ENCODE measurements around the gene MDN1. TPM values are rescaled to one million over a fixed set of nuclear protein-coding genes. Genes with fewer than 3 reads are reported as not detected.

MDN1 gene
- total and polyA plus RNA-seq, 2 experiments from 2014 or later: 8.0 to 20.9 TPM

DNA sequence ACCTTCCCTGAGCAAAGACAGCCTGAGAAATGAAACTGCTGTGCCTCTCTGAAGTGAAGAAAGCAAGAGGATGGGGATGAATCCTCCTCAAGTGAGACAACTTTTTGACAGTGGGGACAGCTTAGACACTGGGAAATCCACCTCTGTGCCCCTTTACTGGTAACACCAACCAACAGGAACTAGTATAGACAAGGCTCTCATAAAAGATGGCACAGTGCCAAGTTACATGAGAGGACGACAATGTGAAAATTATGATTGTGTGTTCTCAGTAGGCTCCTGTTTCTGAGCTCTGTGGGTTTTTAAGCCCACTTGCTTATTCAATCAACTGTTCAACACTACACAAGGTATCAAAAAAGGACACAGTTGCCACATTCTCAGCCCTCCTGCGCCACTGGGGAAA, 139.4 kb downstream of the MDN1 start:
- H3K4me3 ChIP-seq: no peak overlapping the region
- DNase-seq (ENCODE audit: low spot score): no peak
- TF ChIP-seq EZH2 (IDR thresholded peaks at IDR 0.05; ENCODE audit: borderline replicate concordance) (no peak), CTCF (IDR thresholded peaks at IDR 0.05; ENCODE audit: poor library complexity) (no peak), EZH2phosphoT487 (IDR thresholded peaks at IDR 0.05; ENCODE audit: low read depth, severe bottlenecking, unreplicated experiment) (no peak)
- no peak overlapping the region for H3K27ac ChIP-seq
- H3K4me2 ChIP-seq: no peak overlapping the region
- H3K27me3 ChIP-seq: no peaks in the 10 kb centered on the region
- no peaks in the 10 kb centered on the region for H4K20me1 ChIP-seq (ENCODE audit: insufficient read depth, poor library complexity, severe bottlenecking)
- no peaks in the 10 kb centered on the region for H3K9me3 ChIP-seq (ENCODE audit: low read depth)
- H2AFZ ChIP-seq: no peak overlapping the region
- peaks cover 3% of the 10 kb centered on the region for H3K36me3 ChIP-seq (replicated peaks; ENCODE audit: insufficient read depth, low read depth)
- 90% methylated on average over 2 of the region's 2 CpGs for WGBS (ENCODE audit: low lambda C conversion rate, missing lambda C conversion rate)
- no peaks in the 10 kb centered on the region for H3K79me2 ChIP-seq
- H3K9me2 ChIP-seq (replicated peaks; ENCODE audit: insufficient read depth): no peaks in the 10 kb centered on the region
- H3K4me1 ChIP-seq (ENCODE audit: insufficient read depth): peaks cover 4% of the 10 kb centered on the region

DNA sequence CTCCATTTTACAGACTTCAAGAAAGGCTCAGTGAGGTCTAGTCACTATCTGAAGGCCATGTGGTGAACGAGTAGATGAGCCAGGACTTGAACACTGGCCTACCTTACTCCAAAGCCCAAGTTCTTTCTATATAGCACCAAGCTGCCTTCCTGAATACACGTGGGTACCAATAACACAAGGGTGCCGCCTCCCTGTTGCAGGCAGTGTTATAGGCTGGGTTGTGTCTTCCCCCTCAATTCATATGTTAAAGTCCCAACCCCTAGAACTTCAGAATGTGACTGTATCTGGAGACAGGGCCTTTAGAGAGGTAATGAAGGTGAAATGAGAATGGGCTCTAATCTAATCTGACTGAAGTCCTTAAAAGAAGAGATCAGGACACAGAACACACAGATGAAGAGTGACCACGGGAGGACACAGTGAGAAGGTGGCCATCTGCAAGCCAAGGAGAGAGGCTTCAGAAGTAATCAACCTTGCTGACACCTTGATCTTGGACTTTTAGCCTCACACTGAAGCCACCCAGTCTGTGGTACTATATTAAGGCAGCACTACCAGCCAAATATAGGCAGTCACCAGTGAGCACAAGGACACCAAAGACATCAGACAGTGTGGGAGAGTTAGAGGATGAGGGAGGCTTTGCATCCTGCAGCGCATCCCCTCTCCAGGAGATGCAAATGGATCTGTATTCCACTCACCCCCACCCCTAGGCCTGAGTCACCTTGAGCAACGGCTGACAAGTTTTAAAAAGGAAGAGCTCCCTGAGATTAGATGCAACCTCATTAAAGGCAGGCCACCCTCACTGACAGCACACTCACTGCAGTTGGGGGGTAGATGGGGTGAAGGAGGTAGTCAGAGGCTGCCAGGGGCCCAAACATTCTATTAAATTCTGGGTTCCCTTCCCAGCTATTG, 140.1 kb downstream of the MDN1 start:
- DNase-seq (ENCODE audit: low spot score): no peak
- no peaks in the 10 kb centered on the region for H3K79me2 ChIP-seq
- no peaks in the 10 kb centered on the region for H4K20me1 ChIP-seq (ENCODE audit: insufficient read depth, poor library complexity, severe bottlenecking)
- TF ChIP-seq CTCF (IDR thresholded peaks at IDR 0.05; ENCODE audit: poor library complexity): no peak
- TF ChIP-seq EZH2 (IDR thresholded peaks at IDR 0.05; ENCODE audit: borderline replicate concordance): no peak
- no peak for TF ChIP-seq EZH2phosphoT487 (IDR thresholded peaks at IDR 0.05; ENCODE audit: low read depth, severe bottlenecking, unreplicated experiment)
- H3K9me3 ChIP-seq (ENCODE audit: low read depth): no peaks in the 10 kb centered on the region
- no peak overlapping the region for H3K27ac ChIP-seq
- no peaks in the 10 kb centered on the region for H3K9me2 ChIP-seq (replicated peaks; ENCODE audit: insufficient read depth)
- peaks cover 4% of the 10 kb centered on the region for H3K4me1 ChIP-seq (ENCODE audit: insufficient read depth)
- no peak overlapping the region for H2AFZ ChIP-seq
- H3K36me3 ChIP-seq (replicated peaks; ENCODE audit: insufficient read depth, low read depth): peaks cover 3% of the 10 kb centered on the region
- no peaks in the 10 kb centered on the region for H3K27me3 ChIP-seq
- H3K4me3 ChIP-seq: no peak overlapping the region
- no peak overlapping the region for H3K4me2 ChIP-seq
- WGBS (ENCODE audit: low lambda C conversion rate, missing lambda C conversion rate): 90% methylated on average over 6 of the region's 6 CpGs

- no peak for TF ChIP-seq CTCF (IDR thresholded peaks at IDR 0.05; ENCODE audit: poor library complexity)
- TF ChIP-seq EZH2phosphoT487 (IDR thresholded peaks at IDR 0.05; ENCODE audit: low read depth, severe bottlenecking, unreplicated experiment): no peak
- no peak for TF ChIP-seq EZH2 (IDR thresholded peaks at IDR 0.05; ENCODE audit: borderline replicate concordance)
- no peaks in the 10 kb centered on the region for H3K9me2 ChIP-seq (replicated peaks; ENCODE audit: insufficient read depth)
- no peaks in the 10 kb centered on the region for H3K79me2 ChIP-seq
- DNase-seq (ENCODE audit: low spot score): no peak
- no peak overlapping the region for H2AFZ ChIP-seq
- no peak overlapping the region for H3K27ac ChIP-seq
- no peak overlapping the region for H3K4me3 ChIP-seq
- H3K4me1 ChIP-seq (ENCODE audit: insufficient read depth): peaks cover 4% of the 10 kb centered on the region
- 86% methylated on average over 3 of the region's 3 CpGs for WGBS (ENCODE audit: low lambda C conversion rate, missing lambda C conversion rate)
- no peaks in the 10 kb centered on the region for H3K9me3 ChIP-seq (ENCODE audit: low read depth)
- H4K20me1 ChIP-seq (ENCODE audit: insufficient read depth, poor library complexity, severe bottlenecking): no peaks in the 10 kb centered on the region
- no peaks in the 10 kb centered on the region for H3K27me3 ChIP-seq
- H3K36me3 ChIP-seq (replicated peaks; ENCODE audit: insufficient read depth, low read depth): peaks cover 3% of the 10 kb centered on the region
- H3K4me2 ChIP-seq: no peak overlapping the region
Observed at GRCh38 chr6:89678531-89678930, 141.1 kb downstream of the MDN1 start.

Data from hepatocyte (in vitro differentiated cells).